Measurements from ENCODE around the gene TPP1.

GRCh38 chr11:6587360-6587953 lies 31.8 kb downstream of the TPP1 start:
- TF ChIP-seq POLR2A (IDR thresholded peaks at IDR 0.05; ENCODE audit: low read depth, low read length) (no peak), POLR2AphosphoS5 (IDR thresholded peaks at IDR 0.05; ENCODE audit: low read depth, low read length) (no peak), TAF1 (IDR thresholded peaks at IDR 0.05; ENCODE audit: low read depth, low read length) (no peak), POU2F2 (IDR thresholded peaks at IDR 0.05; ENCODE audit: low read depth, low read length) (no peak), PAX5 (IDR thresholded peaks at IDR 0.05; ENCODE audit: insufficient read depth, low read length, severe bottlenecking) (no peak), SPI1 (IDR thresholded peaks at IDR 0.05; ENCODE audit: low read depth, low read length) (no peak)

All from GM12891 (cell line).